Activated T-helper 1 cell treated with anti-CD3 and anti-CD28 coated beads, Interleukin-2, amount 50 U/mL, for 16 hours (primary cell): ENCODE data around the gene CCDC159.
"Not testable (repeated sequence)": the region's sequence is repeated elsewhere in the genome, so short reads cannot be mapped to it uniquely, and the experiment has no call there.

ENCODE experiments used
- DNase-seq, 2 donors: peaks; one replicate each; pipeline ENCODE4 v3.0.0-alpha.2; 2020; ENCODE audit warnings: low read depth in 1 of 2, low spot score in 1 of 2

The CCDC159 gene

GRCh38 chr19:11364296-11364904 is 18.1 kb downstream of the CCDC159 start:
- DNase-seq, result no peak

- no peak for DNase-seq
Measured at GRCh38 chr19:11364935-11365334, 18.6 kb downstream of the CCDC159 start.

GRCh38 chr19:11365557-11366117 is 19.3 kb downstream of the CCDC159 start:
- no peak for DNase-seq

- DNase-seq, result no peak
Measured at GRCh38 chr19:11367528-11367927, 21.2 kb downstream of the CCDC159 start.

- no peak for DNase-seq
Measured at GRCh38 chr19:11370744-11371143, 24.4 kb downstream of the CCDC159 start.

GRCh38 chr19:11373166-11373884 is 27.0 kb downstream of the CCDC159 start:
- DNase-seq, result no peak

- no peak for DNase-seq
Measured at GRCh38 chr19:11373885-11374432, 27.6 kb downstream of the CCDC159 start.

- DNase-seq, result peak; percentile 92 to 93
Measured at GRCh38 chr19:11374433-11375142, 28.3 kb downstream of the CCDC159 start, which contains the start of gene SWSAP1. SWSAP1 (plus strand) TSS chr19:11374666; CDS start chr19:11374681, 15 bp downstream.

- DNase-seq, result peak; percentile 45 to 59
Measured at GRCh38 chr19:11375143-11375948, 29.0 kb downstream of the CCDC159 start.

GRCh38 chr19:11377237-11377636 is 30.9 kb downstream of the CCDC159 start:
- DNase-seq, result no peak

- no peak for DNase-seq
Measured at GRCh38 chr19:11377756-11378155, 31.4 kb downstream of the CCDC159 start.

GRCh38 chr19:11378319-11379189 is 32.2 kb downstream of the CCDC159 start:
- DNase-seq, result no peak

- not testable (repeated sequence) for DNase-seq
Measured at GRCh38 chr19:11379269-11379845, 33.0 kb downstream of the CCDC159 start.

- DNase-seq, result no peak
Measured at GRCh38 chr19:11379857-11380350, 33.6 kb downstream of the CCDC159 start.

GRCh38 chr19:11380653-11381537 is 34.6 kb downstream of the CCDC159 start:
- DNase-seq, result peak; percentile 92 to 94

- no peak for DNase-seq
Measured at GRCh38 chr19:11382898-11383705, 36.8 kb downstream of the CCDC159 start.

- no peak for DNase-seq
Measured at GRCh38 chr19:11383706-11384048, 37.4 kb downstream of the CCDC159 start.
